Stimulated activated CD4-positive, alpha-beta T cell treated with anti-CD3 and anti-CD28 coated beads, Interleukin-4, amount 100 ng/mL, for 48 hours (primary cell): ENCODE data around the gene MITD1.
"Not testable (repeated sequence)": the region's sequence is repeated elsewhere in the genome, so short reads cannot be mapped to it uniquely, and the experiment has no call there.

ENCODE experiments used
- DNase-seq, 2 donors: peaks; one replicate each; pipeline ENCODE4 v3.0.0-alpha.2; 2020; ENCODE audit warnings: low read depth in 2 of 2

MITD1 gene

DNA sequence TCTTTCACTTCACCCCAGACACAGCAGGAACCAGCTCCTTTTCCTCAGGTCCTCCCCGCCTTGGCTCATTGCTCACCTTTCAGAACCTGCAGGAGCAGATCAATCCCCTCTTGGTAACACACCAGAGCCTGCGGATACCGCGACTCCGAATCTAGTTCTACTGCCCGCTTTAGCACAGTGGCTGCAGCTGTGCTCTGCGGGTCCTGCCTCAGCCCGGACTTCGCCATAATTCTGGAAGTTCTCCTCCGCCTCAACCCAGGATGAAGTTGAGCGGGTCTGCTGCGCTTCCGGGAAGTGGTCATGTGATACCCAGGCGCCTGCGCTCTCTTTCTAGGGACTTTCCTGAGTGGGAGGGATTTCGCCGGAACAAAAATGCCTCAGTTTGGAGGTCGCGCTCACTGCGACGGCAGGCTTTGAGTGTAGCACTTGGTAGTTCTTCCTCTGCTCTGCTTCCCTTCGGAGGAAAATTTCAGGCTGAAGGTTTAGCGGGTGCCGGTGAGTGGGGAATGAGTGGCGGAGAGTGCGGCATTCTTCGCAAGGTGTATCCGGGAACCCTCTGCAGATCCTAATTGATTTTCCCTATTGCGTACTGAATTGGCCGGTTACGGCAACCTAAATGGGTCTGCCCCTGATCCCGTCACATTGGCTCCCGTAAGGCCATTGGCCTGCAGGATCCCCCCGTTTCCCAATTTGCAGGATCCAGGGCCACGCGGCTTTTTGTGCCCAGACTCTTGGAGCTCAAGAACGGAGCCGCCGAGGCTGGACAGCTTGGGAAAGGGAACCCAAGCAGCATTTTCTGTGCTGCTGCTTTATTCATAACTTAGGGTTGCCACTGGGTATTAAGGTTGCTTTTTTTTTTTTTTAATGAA is at the start of gene MITD1, which contains the start of gene MRPL30:
Gene MITD1 (minus strand): TSS at position 304 of the 869 bp plus-strand sequence. CDS start 77 bp downstream, at position 227.
Gene MRPL30 (plus strand): TSS at position 430 of the 869 bp plus-strand sequence. CDS start 5,020 bp downstream, outside the sequence.
- peak; percentile 76 to 81 for DNase-seq

DNA sequence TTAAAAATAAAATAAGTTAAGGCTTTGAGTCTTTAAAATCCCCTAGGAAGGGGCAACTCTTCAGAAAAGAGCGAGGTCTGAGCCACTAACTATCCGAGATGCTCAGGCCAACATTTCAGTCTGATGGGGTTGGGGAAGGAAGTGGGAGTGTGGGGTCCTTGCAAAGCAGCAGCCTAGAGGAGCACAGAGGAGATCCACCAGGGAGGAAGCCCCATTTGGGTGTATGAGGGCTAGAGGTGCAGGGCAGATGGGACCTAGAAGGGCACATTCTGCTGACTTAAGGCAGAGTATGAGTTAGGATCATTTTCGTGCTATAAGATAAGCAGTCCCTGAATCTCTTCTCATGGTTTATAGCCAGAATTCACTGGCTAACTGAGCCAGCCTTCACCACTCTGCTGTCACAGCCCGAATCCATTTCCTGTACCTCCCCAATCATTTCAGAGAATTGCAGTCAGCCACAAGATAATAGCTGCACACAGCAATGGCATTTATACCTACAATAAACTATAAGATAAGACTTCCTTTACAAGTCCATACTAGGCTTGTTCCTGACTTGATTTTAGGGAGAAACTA is 37.2 kb upstream of the MITD1 start:
- no peak for DNase-seq

DNA sequence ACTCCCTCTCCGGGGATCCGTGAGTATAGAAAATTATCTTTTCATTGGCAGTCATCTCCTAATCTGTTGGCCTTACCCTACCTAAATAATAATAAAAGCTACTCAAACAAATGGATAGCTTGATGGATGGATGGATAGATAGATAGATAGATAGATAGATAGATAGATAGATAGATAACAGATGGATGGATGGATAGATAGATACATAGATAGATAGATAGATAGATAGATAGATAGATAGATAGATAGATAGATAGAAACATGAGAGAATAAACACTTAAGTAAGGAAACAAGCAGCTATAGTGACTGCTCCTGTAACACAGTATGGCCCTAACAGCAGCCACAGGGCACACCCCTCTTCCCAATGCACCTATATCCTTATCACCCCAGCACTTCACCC is 35.2 kb upstream of the MITD1 start:
- DNase-seq = no peak

DNA sequence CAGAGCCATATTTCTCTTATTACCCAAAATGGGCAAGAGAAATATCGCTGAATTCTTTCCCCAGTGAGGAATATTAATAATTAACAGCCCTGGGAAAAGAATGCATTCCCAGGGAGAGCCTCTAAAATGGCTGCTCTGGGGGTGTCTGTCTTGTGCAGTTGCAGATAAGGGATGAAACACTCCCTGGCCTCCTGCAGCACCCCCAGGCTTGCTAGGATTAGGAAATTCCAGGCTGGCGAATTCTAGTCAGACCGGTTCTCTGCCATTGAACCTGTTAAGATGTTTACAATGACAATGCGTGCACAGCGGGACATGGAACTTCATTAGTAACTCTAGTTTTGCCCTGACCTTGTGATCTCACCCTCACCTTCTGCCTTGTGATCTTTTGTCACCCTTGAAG is 24.6 kb upstream of the MITD1 start:
- no peak for DNase-seq

DNA sequence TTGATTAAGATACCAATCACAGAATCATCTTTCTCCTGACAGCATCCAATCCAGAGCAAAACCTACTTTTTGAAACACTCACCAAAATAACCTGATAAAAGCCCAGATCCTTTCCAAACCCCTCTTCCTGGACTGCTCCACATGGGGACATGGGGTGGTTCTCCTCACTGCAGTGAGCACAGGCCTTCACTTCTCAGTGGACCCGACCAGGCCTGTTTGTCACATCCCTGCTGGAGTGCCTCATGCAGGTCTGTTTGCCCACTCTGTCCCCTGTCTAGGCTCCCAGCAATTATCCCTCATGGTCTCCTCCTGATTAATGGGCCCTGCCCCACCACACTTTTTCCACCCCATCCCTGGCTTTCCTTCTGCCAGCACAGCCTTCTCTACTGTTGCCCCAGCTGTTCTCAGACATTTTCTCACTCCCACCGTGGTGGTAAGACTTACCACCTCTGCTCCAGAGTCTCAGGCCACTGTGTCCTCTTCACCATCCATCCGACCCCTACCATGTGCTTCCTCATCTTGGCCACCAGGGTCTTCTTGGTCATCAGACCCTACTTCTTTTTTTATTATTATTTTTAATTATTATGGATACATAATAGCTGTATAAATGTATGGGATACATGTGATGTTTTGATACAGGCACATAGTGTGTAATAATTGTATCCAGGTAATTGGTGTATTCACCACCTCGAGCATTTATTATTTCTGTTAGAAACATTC is 21.3 kb upstream of the MITD1 start:
- DNase-seq = no peak

DNA sequence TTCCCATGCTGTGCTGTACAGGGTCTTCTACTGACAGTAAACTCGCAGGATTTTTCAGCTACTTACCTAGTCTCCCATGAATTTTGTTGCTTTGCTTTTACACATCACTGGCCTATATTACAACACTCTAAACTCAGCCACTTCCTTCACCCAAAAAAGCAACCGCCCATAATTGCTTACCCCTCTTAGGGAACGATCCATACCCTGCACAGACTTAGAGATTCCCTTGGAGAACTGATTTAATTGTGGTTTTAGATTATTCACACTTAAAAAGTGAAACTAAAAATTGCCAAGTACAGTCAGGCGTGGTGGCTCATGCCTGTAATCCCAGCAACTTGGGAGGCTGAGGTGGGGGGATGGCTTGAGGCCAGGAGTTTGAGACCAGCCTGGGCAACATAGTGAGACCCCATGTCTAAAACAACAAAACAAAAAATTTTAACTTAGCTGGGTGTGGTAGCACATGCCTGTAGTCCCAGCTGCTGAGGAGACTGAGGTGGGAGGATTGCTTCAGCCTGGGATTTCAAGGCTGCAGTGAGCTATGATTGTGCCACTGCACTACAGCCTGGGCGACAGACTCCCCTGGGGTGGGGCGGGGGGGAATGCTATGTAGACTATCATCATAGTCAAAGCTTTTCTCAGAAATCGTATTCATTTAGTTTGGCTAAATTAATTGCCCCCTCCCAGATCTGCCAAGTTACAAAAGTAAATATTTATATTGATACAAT is 19.4 kb upstream of the MITD1 start:
- no peak for DNase-seq

DNA sequence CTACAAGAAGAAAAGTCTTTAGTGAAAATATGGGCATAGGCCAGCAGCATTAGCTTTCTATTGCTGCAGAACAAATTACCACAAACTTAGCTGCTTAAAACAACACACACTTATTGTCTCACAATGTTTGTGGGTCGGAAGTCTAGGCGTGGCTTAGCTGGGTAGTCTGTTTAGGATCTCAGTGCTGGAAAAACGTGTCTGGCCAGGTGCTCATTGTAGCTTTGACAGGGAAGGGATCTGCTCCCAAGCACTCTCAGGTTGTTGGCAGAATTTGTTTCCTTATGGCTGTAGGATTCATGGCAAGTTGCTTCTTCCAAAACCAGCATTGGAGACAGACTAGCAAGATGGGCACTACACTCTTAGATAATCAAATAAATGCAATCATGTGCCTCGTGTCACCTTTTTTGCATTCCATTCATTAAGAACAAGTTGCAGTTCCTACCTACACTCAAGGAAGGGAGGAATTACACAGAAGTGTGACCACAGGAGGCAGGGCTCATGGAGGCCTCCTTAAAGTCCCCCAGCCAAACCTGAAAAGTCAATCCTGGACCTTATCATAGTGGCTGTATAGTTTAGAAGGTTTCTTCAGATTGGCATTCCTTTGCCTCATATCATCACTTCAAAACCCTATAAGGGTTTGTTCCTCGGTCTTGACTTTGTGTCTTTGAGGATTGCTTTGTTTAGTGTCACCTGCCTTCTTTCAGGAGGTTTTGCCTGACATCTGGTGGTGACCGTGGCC is 17.4 kb upstream of the MITD1 start:
- no peak for DNase-seq

DNA sequence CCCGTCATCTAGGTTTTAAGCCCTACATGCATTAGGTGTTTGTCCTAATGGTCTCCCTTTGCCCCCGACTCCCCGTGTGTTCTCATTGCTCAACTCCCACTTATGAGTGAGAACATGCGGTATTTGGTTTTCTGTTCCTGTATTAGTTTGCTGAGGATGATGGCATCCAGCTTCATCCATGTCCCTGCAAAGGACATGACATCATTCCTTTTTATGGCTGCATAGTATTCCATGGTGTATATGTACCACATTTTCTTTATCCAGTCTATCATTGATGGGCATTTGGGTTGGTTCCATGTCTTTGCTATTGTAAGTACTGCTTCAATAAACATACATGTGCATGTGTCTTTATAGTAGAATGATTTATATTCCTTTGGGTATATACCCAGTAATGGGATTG is 11.5 kb upstream of the MITD1 start:
- not testable (repeated sequence) for DNase-seq

DNA sequence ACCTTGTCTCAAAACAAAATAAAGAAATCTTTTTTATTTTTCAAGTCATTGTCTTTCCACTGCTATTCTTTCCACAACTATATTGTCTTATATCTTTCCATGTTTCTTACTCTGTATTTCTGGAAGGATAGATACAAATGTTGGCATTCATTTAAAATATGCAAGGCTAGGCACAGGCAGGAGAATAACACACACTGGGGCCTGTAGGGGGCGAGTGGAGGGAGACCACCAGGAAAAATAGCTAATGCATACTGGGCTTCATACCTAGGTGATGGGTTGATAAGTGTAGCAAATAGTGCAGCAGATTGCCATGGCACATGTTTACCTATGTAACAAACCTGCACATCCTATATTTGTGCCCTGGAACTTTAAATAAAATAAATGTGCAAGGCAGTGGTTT is 9.7 kb upstream of the MITD1 start:
- no peak for DNase-seq

DNA sequence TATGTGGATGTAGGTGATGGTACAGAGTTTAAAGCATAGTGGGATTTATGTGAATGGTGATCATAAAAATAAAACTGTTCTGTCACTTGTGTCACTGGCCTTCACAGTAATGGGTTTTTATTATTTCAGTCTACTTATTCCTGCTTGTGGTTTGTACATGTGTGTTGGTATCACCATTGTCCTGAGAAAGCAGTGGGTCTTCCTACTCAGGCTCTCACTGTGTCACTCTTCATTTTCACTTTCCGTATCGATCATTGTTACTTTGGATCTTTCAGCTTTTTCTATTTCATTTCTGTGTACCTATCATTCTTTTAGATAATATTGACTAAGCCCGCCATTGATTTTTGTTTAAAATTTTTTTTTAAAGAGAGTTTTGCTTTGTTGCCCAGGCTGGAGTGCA is 7.5 kb upstream of the MITD1 start:
- no peak for DNase-seq

DNA sequence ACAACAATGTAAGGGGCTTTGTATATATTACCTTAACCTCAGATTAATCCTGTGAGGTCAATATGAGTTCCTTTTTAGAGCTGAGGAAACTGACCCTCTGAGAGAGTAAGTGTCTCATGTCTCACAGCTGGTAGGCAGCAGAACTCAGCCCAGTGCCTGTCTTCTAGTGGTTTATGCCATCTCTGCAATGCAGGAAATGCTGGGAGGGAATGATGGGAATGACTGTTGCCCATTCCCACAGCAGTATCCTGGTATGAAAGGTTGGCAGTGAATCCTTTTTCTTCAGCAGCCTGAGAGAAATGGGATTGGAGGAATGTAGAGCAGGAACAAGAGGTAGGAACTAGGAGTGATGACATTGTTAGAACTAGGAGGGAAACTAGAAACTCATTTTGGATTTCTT is 6.2 kb upstream of the MITD1 start:
- DNase-seq = no peak

DNA sequence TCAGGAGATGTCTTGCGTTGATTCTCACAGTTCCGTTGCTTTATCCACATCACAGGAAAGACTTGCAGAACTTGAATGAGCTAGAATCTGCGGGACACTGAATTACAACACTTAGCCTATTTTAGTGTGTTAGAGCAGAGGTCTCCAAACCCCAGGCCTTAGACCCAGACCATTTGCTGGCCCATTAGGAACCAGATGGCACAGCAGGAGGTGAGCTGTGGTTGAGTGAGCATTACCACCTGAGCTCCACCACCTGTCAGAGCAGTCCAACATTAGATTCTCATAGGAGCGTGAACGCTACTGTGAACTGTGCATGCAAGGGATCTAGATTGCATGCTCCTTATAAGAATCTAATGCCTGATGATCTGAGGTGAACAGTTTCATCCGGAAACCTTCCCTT is 4.0 kb upstream of the MITD1 start:
- DNase-seq = no peak

DNA sequence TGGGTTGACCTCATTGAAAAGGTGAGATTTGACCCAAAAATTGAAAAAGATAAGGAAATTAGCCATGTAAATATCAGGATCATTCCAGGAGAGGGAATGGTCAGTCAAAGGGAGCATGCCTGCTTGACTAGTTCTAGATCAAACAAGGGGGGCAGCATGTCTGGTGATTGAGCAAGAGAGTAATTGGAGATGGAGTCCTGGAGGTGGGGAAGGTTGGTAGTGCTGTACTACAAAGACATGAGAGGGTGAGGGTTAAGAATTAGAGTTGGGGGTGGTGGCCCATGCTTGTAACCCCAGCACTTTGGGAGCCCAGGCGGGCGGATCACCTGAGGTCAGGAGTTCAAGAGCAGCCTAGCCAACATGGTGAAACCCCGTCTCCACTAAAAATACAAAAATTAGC is 2.2 kb upstream of the MITD1 start:
- no peak for DNase-seq

DNA sequence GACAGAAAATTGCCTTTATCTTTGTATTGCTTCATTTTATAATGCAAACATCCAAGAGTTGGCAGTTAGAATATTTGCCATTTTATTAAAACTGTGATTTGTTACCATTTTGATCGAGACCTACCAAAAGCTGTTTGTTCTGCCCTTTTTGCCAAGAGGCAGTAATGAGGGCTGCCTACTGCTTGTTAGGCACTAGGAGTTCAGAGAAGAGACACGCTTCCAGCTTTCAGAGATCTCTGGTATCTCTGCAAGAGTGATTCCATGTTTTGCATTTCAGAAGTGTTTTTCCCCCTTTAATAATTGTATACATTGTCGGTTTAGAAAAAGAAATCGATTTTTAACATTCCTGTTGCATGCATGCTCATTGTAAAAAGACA is 754 bp upstream of the MITD1 start:
- DNase-seq = no peak

DNA sequence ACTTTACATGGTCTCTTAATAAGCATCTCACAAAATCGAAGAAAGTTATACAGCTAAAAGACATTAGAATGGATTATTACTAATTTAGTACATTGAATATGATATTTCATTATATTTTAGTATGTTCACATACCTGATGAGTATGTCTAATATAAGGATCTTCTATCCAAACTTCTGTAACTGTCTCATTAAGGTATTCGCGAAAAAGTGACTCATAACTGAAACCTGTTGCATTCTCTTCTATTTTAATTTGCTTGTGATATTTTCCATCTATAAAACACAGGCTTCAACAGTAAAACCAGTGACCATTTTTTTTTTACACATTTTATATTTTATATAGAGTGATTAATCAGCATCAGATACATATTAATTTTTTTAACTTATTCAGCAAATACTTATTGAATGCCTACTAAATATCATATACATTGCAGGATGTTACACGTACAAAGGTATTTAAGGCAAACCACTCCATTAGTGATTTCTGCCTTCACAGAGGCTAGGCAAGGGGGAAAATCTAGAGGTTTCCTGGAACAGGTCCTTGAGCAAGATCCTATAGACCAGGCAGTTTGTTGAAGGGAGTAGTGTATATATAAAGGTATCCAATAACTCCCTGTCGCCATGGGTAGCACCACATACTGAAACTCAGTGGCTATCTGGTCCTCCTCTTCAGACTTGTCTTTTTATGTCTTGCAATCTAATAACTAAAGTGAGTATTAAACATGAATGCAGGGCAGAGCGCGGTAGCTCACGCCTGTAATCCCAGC is 9.3 kb downstream of the MITD1 start:
- no peak for DNase-seq

DNA sequence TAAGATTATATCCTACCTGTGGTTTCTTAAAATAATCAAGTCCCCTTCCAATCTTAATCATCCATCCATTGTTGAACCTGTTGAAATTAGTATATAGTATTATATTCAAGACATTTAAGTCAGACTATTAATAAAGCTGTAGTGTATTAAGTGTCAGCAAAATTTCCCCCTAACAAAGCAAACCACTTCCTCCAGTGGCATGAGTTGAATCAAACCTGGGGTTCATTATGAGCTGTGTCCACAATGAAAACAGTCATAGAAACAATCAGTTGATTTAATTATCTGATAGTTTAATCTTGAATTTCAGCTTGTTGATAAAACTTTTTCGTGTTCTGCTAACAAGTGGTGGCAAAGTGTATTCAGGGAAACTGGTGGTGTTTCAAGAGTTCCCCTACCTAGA is 11.3 kb downstream of the MITD1 start:
- no peak for DNase-seq

DNA sequence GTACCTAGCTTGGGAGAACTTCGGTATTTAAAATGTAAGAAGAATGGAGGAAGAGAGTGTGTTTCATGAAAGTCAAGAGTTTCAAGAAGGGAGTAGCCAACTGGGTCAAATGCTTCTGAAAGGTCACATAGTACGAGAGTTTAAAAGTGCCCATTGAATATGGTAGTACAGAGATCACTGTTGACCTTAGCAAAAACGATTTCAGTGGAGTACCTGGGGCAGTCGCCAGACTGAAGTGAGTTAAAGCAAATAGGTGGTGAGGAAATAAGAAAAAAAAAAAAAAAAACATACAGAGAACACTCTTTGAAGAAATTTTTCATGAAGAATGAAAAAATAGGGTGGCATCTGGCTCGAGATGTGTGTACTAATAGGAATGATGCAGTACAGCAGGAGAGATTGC is 14.6 kb downstream of the MITD1 start:
- DNase-seq = no peak

DNA sequence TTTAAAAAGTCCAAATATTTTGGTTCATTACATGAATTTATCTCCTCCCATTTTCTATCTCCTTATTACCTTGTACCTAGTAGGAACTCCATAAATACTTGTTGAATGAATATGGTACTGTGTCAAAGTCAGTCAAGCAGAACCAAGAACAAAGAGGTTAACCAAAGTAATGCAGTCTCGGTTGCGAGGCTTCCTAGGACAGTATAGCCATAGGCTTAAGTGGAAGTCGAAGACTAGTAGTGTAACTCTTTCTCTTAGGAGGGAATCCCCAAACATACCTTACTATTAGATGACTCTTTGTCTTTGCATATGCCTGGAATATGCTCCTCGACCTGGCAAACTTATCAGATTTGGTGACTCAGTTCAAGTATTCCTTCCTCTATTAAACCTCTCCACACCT is 21.3 kb downstream of the MITD1 start:
- no peak for DNase-seq

DNA sequence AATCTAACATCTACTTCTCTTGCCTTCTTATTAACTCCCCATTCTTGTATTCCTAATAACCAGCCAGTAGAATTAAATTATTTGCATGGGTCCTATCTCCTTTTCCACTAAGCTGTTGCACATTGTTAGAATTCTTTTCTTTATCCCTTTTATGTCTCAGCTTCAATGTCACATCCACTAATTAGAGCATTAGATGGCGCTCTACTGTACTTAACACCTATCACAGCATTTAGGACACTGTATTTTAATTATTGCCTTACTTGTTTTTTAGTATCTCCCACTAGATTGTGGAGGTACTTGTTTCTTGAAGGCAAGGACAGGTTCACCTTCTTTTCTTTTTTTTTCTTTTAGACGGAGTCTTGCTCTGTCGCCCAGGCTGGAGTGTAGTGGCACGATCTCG is 22.3 kb downstream of the MITD1 start:
- DNase-seq = no peak

DNA sequence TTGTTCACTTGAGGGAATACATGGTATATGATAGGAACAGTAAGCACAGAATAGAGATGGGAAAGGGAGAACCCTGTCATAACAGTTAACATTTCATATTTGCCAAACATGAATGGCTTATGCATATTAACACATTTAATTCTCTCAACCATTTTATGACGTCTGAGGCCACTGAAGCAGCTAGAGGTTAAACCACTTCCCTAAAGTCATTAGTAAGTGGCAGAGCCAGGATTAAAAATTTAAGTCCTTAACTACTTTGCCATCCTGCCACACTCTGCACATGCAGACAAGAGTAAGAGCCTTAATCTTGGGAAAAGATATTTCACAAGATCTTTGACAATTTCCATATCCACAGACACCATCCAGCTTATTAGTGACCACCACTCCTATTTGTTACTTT is 24.0 kb downstream of the MITD1 start:
- DNase-seq = no peak
